HCT116 (cell line): ENCODE measurements around the gene LIPT2. TPM values are rescaled to one million over a fixed set of nuclear protein-coding genes. Genes with fewer than 3 reads are reported as not detected.

ENCODE experiments used
- ATAC-seq: fragments of 200-7000 bp; cut with Tn5 transposase; 2 replicates; pipeline ENCODE4 v1.9.1; 2020; ENCODE audit warnings: mild to moderate bottlenecking, moderate library complexity
- BruUV-seq: library from RNA; stranded (reverse); fragments of 400-500 nt; replicated peaks from 2 replicates; lab custom pipeline; 2021; lab: Mats Ljungman, UMichigan
- CTCF ChIA-PET: fragments of 300-600 bp; sonication (Branson Sonifier 250); formaldehyde crosslinking; loops from one replicate; lab custom pipeline; 2021; ENCODE audit warnings: antibody characterized with exemption; lab: Charles Lee
- POLR2A ChIA-PET: fragments of 300-600, 350-600 bp; sonication (Branson Sonifier 250); formaldehyde crosslinking; loops from one replicate; lab custom pipeline; 2021; ENCODE audit warnings: antibody characterized with exemption; lab: Charles Lee
- RAD21 ChIA-PET, 2 experiments: fragments of 300-600 bp; sonication (Branson Sonifier 250); formaldehyde crosslinking; loops; one replicate each; lab custom pipeline; 2023; ENCODE audit warnings: low total read pairs in 2 of 2; ENCODE audit not compliant: uncharacterized antibody in 2 of 2, unreplicated experiment in 2 of 2, low non-redundant PET in 1 of 2; lab: Charles Lee
- DNase-seq: peaks from one replicate; pipeline ENCODE4 v3.0.0-alpha.2; 2010; ENCODE audit warnings: low read depth, low spot score
- H2AFZ ChIP-seq: fragments of 200-600 bp; shearing (Covaris generic), sonication (generic); 2 replicates; pipeline ENCODE4 v1.6.1; 2017; ENCODE audit warnings: low read depth, mixed run types, mixed read lengths, antibody characterized with exemption, low read length; ENCODE audit not compliant: poor library complexity, severe bottlenecking
- H3K27ac ChIP-seq: 2 replicates; pipeline ENCODE4 v1.5.1; 2012; ENCODE audit warnings: low read depth, low read length
- H3K27me3 ChIP-seq: fragments of 200-600 bp; sonication (generic); 2 replicates; pipeline ENCODE4 v1.6.1; 2016; ENCODE audit warnings: mixed run types, low read length, mixed read lengths; ENCODE audit not compliant: insufficient read depth
- H3K36me3 ChIP-seq, 2 experiments: fragments of 200-500 bp in 1 of 2; fragments of 200-600 bp in 1 of 2; sonication (Bioruptor generic) in 1 of 2; sonication (generic) in 1 of 2; 2 replicates each; pipeline versions ENCODE4 v1.5.1 to v1.6.1; 2014 to 2016; ENCODE audit warnings: low read length in 2 of 2, inconsistent platforms in 1 of 2, mixed read lengths in 1 of 2, mixed run types in 1 of 2; ENCODE audit not compliant: insufficient read depth in 2 of 2, control insufficient read depth in 1 of 2
- H3K4me1 ChIP-seq, 2 experiments: fragments of 200-600 bp in 1 of 2; sonication (generic) in 1 of 2; 2 replicates each; pipeline versions ENCODE4 v1.5.1 to v1.6.1; 2012 to 2017; ENCODE audit warnings: low read length in 2 of 2, inconsistent platforms in 1 of 2, mild to moderate bottlenecking in 1 of 2, mixed read lengths in 1 of 2, mixed run types in 1 of 2, moderate library complexity in 1 of 2; ENCODE audit not compliant: insufficient read depth in 2 of 2, control insufficient read depth in 1 of 2
- H3K4me2 ChIP-seq: fragments of 200-600 bp; sonication (generic); 2 replicates; pipeline ENCODE4 v1.6.1; 2017; ENCODE audit warnings: mixed run types, low read length, mixed read lengths
- H3K4me3 ChIP-seq, 2 experiments: fragments of 200-600 bp in 1 of 2; sonication (generic) in 1 of 2; replicated peaks in 1 of 2; 2 replicates each; pipeline ENCODE4 v1.5.1; 2011 to 2016; ENCODE audit warnings: low read length in 2 of 2, control low read depth in 1 of 2, low read depth in 1 of 2, mild to moderate bottlenecking in 1 of 2, mixed read lengths in 1 of 2, mixed run types in 1 of 2
- H3K79me2 ChIP-seq: fragments of 200-600 bp; sonication (generic); 2 replicates; pipeline ENCODE4 v1.6.1; 2017; ENCODE audit warnings: mild to moderate bottlenecking, mixed run types, low read length, moderate library complexity, mixed read lengths; ENCODE audit not compliant: insufficient read depth
- H3K9ac ChIP-seq: fragments of 200-600 bp; sonication (generic); 2 replicates; pipeline ENCODE4 v1.6.1; 2016; ENCODE audit warnings: low read length, mixed read lengths
- H3K9me2 ChIP-seq: fragments of 200-600 bp; sonication (generic), shearing (Covaris generic); 2 replicates; pipeline ENCODE4 v1.6.1; 2017; ENCODE audit warnings: mixed run types, mild to moderate bottlenecking, moderate library complexity; ENCODE audit not compliant: insufficient read depth
- H3K9me3 ChIP-seq, 2 experiments: fragments of 200-500 bp in 1 of 2; fragments of 200-600 bp in 1 of 2; sonication (Bioruptor generic) in 1 of 2; sonication (generic) in 1 of 2; 2 replicates each; pipeline ENCODE4 v1.6.1; 2014 to 2017; ENCODE audit warnings: low read length in 2 of 2, mixed read lengths in 2 of 2, inconsistent platforms in 1 of 2, low read depth in 1 of 2, mild to moderate bottlenecking in 1 of 2, mixed run types in 1 of 2, moderate library complexity in 1 of 2; ENCODE audit not compliant: control insufficient read depth in 1 of 2, insufficient read depth in 1 of 2
- H4K20me1 ChIP-seq: fragments of 200-600 bp; sonication (generic), shearing (Covaris generic); 2 replicates; pipeline ENCODE4 v1.6.1; 2017; ENCODE audit warnings: mixed run types, mild to moderate bottlenecking, moderate library complexity; ENCODE audit not compliant: insufficient read depth
- CBX3 ChIP-seq: IDR thresholded peaks from 2 replicates; pipeline ENCODE4 v1.6.1; 2012; ENCODE audit warnings: low read depth
- CEBPB ChIP-seq: IDR thresholded peaks from 2 replicates; pipeline ENCODE4 v1.6.1; 2012; ENCODE audit warnings: low read depth
- EGR1 ChIP-seq: IDR thresholded peaks from 2 replicates; pipeline ENCODE4 v1.6.1; 2012; ENCODE audit warnings: low read depth
- ELF1 ChIP-seq: IDR thresholded peaks from 2 replicates; pipeline ENCODE4 v1.6.1; 2012; ENCODE audit warnings: low read depth, borderline replicate concordance
- EZH2 ChIP-seq: fragments of 200-600 bp; sonication (generic); IDR thresholded peaks from 2 replicates; pipeline ENCODE4 v1.6.1; 2017; ENCODE audit warnings: antibody characterized with exemption, mixed run types
- FOSL1 ChIP-seq: IDR thresholded peaks from 2 replicates; pipeline ENCODE4 v1.6.1; 2012; ENCODE audit warnings: low read depth
- JUND ChIP-seq: IDR thresholded peaks from 2 replicates; pipeline ENCODE4 v1.6.1; 2012
- POLR2A ChIP-seq: IDR thresholded peaks from 2 replicates; pipeline ENCODE4 v1.7.0; 2011; ENCODE audit warnings: borderline replicate concordance; ENCODE audit not compliant: insufficient read depth, insufficient read length; ENCODE audit errors: extremely low read depth
- POLR2AphosphoS5 ChIP-seq: IDR thresholded peaks from 2 replicates; pipeline ENCODE4 v1.6.1; 2011; ENCODE audit warnings: mild to moderate bottlenecking, low read depth, low read length, moderate library complexity
- RAD21 ChIP-seq: IDR thresholded peaks from 2 replicates; pipeline ENCODE4 v1.6.1; 2012; ENCODE audit warnings: low read depth, mild to moderate bottlenecking
- SIN3A ChIP-seq: IDR thresholded peaks from 2 replicates; pipeline ENCODE4 v1.6.1; 2012; ENCODE audit warnings: low read depth
- SP1 ChIP-seq: IDR thresholded peaks from 2 replicates; pipeline ENCODE4 v1.6.1; 2012; ENCODE audit warnings: low read depth
- SRF ChIP-seq: IDR thresholded peaks from 2 replicates; pipeline ENCODE4 v1.6.1; 2012; ENCODE audit warnings: low read depth
- TCF7L2 ChIP-seq: IDR thresholded peaks from 2 replicates; pipeline ENCODE4 v1.7.0; 2011; ENCODE audit warnings: borderline replicate concordance, inconsistent platforms; ENCODE audit not compliant: insufficient read depth, insufficient read length; ENCODE audit errors: extremely low read depth
- ZFX ChIP-seq: fragments of 450-650 bp; IDR thresholded peaks from 2 replicates; pipeline ENCODE4 v1.6.1; 2017
- intact Hi-C: fragments of 100-400 bp; cut with micrococcal nuclease; formaldehyde crosslinking; loops from 2 replicates; pipeline ENCODE4 v1.10.0; 2022
- total RNA-seq: library from RNA; stranded (reverse); gene quantifications from one replicate; pipeline ENCODE4 v1.2.1, GENCODE V29; 2021; ENCODE audit not compliant: unreplicated experiment
- TF ChIP-seq, protein P1 (sequence below): IDR thresholded peaks from 2 replicates; pipeline ENCODE4 v1.6.1; 2012
- TF ChIP-seq, protein P2 (sequence below), 3 experiments: fragments of 200-600 bp in 1 of 3; sonication (generic) in 1 of 3; IDR thresholded peaks in 2 of 3; conservative IDR thresholded peaks in 1 of 3; 2 replicates each; pipeline ENCODE4 v1.5.1; 2012 to 2017; ENCODE audit warnings: low read depth in 2 of 3, low read length in 2 of 3, antibody characterized with exemption in 1 of 3, borderline replicate concordance in 1 of 3, control low read depth in 1 of 3, mild to moderate bottlenecking in 1 of 3, mixed read lengths in 1 of 3, mixed run types in 1 of 3, moderate library complexity in 1 of 3; ENCODE audit not compliant: insufficient read depth in 1 of 3
- TF ChIP-seq, protein P3 (sequence below): IDR thresholded peaks from 2 replicates; pipeline ENCODE4 v1.6.1; 2011; ENCODE audit warnings: mild to moderate bottlenecking, low read length, moderate library complexity; ENCODE audit not compliant: insufficient replicate concordance; ENCODE audit errors: extremely low read depth

Gene LIPT2
- total RNA-seq, 1 experiment from 2014 or later, result 3.4 TPM

DNA sequence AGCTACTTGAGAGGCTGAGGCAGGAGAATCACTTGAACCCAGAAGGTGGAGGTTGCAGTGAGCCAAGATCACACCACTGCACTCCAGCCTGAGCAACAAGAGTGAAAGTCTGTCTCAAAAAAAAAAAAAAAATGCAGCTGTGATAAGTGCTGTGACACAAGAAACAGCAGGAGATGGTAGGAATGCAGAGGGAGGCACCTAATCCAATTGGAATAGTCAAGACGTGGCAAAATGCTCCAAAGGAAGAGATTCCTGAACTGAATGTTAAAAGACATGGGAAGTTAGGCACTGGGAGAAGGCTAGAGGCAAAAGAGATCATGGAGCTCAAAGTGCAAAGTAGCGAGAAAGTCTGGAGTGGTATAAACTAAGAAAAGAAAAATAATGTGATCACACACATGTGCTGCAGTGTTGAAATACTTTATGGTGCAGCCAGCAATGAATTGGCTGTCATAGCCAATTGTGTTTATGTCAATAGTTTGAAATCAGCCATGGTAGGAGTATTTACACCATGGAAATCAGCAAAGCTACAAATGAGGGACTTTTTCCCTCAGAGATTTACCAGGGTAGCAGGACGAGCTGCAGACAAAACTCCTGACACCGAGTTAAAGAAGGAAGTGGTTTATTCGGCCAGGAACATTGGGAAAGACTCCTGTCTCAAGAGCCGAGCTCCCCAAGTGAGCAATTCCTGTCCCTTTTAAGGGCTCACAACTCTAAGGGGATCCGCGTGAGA is 40.9 kb upstream of the LIPT2 start:
- Histone ChIP-seq H3K27ac (no peak overlapping the region), H3K9me3 (no peaks in the 10 kb centered on the region), H2AFZ (no peak overlapping the region), H3K4me2 (no peak overlapping the region), H4K20me1 (no peaks in the 10 kb centered on the region), H3K27me3 (no peaks in the 10 kb centered on the region), H3K9me2 (no peaks in the 10 kb centered on the region), H3K4me1 (peaks cover 0 to 17% of the 10 kb centered on the region in 2 experiments; a peak in 2 of 4 replicates)
- ATAC-seq, result no peak
- TF ChIP-seq EGR1, result no peak
- TF ChIP-seq JUND, result no peak
- TF ChIP-seq, all 23 proteins: peak for 0
- ChIA-PET POLR2A (no interaction called here), CTCF (interaction anchor here (0.5 kb wide), 1 partner anchor 90 kb away, joined by 3 read pairs; no protein-coding TSS in a partner anchor), RAD21 (no interaction called here)
- H3K9ac ChIP-seq, result no peak overlapping the region
- no peaks in the 10 kb centered on the region for H3K36me3 ChIP-seq
- intact Hi-C loops, result no loop called here
- no peak for DNase-seq
- no TSS peak for BruUV-seq
- H3K4me3 ChIP-seq, result no peak overlapping the region
- no peaks in the 10 kb centered on the region for H3K79me2 ChIP-seq

DNA sequence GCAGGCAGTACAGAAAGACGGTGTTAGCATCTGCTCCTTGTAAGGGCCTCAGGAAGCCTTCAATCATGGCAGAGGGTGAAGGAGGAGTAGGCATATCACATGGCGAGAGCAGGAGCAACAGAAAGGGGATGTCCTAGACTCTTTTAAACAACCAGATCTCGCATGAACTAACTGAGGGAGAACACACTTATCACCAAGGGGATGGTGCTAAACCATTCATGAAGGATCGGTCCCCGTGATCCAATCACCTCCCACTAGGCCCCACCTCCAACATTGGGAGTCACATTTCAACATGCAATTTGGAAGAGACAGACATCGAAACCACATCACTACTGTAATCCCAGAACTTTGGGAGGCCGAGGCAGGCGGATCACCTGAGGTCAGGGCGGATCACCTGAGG is 39.9 kb upstream of the LIPT2 start:
- BruUV-seq, result no TSS peak
- H3K4me3 ChIP-seq, result no peak overlapping the region
- peaks cover 0 to 17% of the 10 kb centered on the region in 2 experiments; a peak in 2 of 4 replicates for H3K4me1 ChIP-seq
- no peaks in the 10 kb centered on the region for H3K9me3 ChIP-seq
- ChIA-PET CTCF (no interaction called here), POLR2A (no interaction called here), RAD21 (no interaction called here)
- no peak overlapping the region for H3K9ac ChIP-seq
- no peaks in the 10 kb centered on the region for H3K9me2 ChIP-seq
- H3K27me3 ChIP-seq, result no peaks in the 10 kb centered on the region
- H3K79me2 ChIP-seq, result no peaks in the 10 kb centered on the region
- no peaks in the 10 kb centered on the region for H3K36me3 ChIP-seq
- intact Hi-C loops, result no loop called here
- H2AFZ ChIP-seq, result no peak overlapping the region
- ATAC-seq, result no peak
- DNase-seq, result no peak
- H3K4me2 ChIP-seq, result no peak overlapping the region
- H4K20me1 ChIP-seq, result no peaks in the 10 kb centered on the region
- H3K27ac ChIP-seq, result no peak overlapping the region
- TF ChIP-seq TCF7L2 (no peak), EZH2 (no peak), ZFX (no peak), RAD21 (no peak), JUND (no peak), EGR1 (no peak), POLR2A (no peak), CEBPB (no peak), SP1 (no peak), SRF (no peak), SIN3A (no peak), POLR2AphosphoS5 (no peak), FOSL1 (no peak), ELF1 (no peak), CBX3 (no peak)
- TF ChIP-seq, protein P1, sequence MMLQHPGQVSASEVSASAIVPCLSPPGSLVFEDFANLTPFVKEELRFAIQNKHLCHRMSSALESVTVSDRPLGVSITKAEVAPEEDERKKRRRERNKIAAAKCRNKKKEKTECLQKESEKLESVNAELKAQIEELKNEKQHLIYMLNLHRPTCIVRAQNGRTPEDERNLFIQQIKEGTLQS, result no peak
- TF ChIP-seq, protein P2, sequence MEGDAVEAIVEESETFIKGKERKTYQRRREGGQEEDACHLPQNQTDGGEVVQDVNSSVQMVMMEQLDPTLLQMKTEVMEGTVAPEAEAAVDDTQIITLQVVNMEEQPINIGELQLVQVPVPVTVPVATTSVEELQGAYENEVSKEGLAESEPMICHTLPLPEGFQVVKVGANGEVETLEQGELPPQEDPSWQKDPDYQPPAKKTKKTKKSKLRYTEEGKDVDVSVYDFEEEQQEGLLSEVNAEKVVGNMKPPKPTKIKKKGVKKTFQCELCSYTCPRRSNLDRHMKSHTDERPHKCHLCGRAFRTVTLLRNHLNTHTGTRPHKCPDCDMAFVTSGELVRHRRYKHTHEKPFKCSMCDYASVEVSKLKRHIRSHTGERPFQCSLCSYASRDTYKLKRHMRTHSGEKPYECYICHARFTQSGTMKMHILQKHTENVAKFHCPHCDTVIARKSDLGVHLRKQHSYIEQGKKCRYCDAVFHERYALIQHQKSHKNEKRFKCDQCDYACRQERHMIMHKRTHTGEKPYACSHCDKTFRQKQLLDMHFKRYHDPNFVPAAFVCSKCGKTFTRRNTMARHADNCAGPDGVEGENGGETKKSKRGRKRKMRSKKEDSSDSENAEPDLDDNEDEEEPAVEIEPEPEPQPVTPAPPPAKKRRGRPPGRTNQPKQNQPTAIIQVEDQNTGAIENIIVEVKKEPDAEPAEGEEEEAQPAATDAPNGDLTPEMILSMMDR (IDR thresholded peaks at IDR 0.05 in 2 of 3, conservative IDR thresholded peaks at IDR 0.05 in 1 of 3; ENCODE audit: borderline replicate concordance in 1 of 3, insufficient read depth in 1 of 3, low read depth in 2 of 3, low read length in 2 of 3), result no peak
- TF ChIP-seq, protein P3, sequence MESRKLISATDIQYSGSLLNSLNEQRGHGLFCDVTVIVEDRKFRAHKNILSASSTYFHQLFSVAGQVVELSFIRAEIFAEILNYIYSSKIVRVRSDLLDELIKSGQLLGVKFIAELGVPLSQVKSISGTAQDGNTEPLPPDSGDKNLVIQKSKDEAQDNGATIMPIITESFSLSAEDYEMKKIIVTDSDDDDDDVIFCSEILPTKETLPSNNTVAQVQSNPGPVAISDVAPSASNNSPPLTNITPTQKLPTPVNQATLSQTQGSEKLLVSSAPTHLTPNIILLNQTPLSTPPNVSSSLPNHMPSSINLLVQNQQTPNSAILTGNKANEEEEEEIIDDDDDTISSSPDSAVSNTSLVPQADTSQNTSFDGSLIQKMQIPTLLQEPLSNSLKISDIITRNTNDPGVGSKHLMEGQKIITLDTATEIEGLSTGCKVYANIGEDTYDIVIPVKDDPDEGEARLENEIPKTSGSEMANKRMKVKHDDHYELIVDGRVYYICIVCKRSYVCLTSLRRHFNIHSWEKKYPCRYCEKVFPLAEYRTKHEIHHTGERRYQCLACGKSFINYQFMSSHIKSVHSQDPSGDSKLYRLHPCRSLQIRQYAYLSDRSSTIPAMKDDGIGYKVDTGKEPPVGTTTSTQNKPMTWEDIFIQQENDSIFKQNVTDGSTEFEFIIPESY, result no peak
- TF ChIP-seq, all 23 proteins: peak for 0
